ENCODE results near the gene CHSY1. TPM values are rescaled to one million over a fixed set of nuclear protein-coding genes. Genes with fewer than 3 reads are reported as not detected.

CHSY1 gene
- total and polyA plus RNA-seq, 2 of the 4 experiments (the other 2 are of a cell fraction): 40.9 to 53.2 TPM

DNA sequence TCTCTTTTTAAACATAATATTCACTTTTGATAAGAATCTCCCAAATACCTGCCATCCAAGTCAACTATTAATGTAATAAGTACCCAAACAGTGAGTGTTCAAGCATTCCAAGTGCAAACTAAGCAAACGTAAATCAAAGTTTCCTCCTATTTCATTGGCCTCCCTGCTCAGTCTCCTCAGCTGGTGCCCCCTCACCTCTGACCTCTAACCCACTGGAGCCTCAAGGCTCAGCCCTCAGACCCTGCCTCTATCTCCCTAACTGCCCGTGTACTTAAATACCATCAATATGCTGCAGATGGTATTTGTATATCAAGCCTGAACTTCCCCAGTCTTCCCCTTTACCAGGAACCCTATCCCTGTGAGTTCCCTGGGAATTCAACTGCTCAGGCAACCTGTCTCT lies 31.8 kb downstream of the CHSY1 start:
- Histone ChIP-seq H3K23ac (ENCODE audit: low read depth, low read length) (no peak overlapping the region), H3K18ac (ENCODE audit: low read depth, low read length) (no peak overlapping the region), H2AK5ac (ENCODE audit: low read depth, low read length) (no peak overlapping the region), H2BK5ac (ENCODE audit: low read depth, low read length, poor library complexity, severe bottlenecking) (no peak overlapping the region), H4K8ac (ENCODE audit: low read depth in 2 of 2, low read length in 2 of 2) (no peak overlapping the region), H3K79me1 (ENCODE audit: low read depth in 1 of 2, low read length in 2 of 2) (peaks cover 7 to 72% of the 10 kb centered on the region in 2 experiments; a peak in 3 of 4 replicates), H2AFZ (replicated peaks; ENCODE audit: low read length, poor library complexity) (no peak overlapping the region), H3K4ac (ENCODE audit: low read depth, low read length) (no peak overlapping the region), H3K27me3 (ENCODE audit: control insufficient read depth, insufficient read depth, low read length) (no peaks in the 10 kb centered on the region), H3K14ac (replicated peaks; ENCODE audit: low read depth, low read length) (0 out of 2 replicates have a peak overlapping the region, but pooled peaks have one; percentile 45), H3K36me3 (ENCODE audit: control insufficient read depth, insufficient read depth, low read length) (peaks cover 11% of the 10 kb centered on the region), H2BK15ac (ENCODE audit: low read depth, low read length) (no peak overlapping the region), H3K9me3 (ENCODE audit: control insufficient read depth, insufficient read depth, low read length) (no peaks in the 10 kb centered on the region), H4K5ac (ENCODE audit: low read depth, low read length) (no peak overlapping the region), H3K4me2 (ENCODE audit: low read depth, low read length) (no peak overlapping the region), H4K20me1 (ENCODE audit: insufficient read depth, low read length) (peaks cover 95% of the 10 kb centered on the region), H3K56ac (ENCODE audit: extremely low read depth, insufficient read depth, low read length) (no peak overlapping the region), H3K4me1 (ENCODE audit: control insufficient read depth, insufficient read depth, low read length) (peaks cover 28% of the 10 kb centered on the region), H3K4me3 (ENCODE audit: insufficient read depth, low read depth, low read length) (no peak overlapping the region), H2BK20ac (ENCODE audit: low read depth, low read length) (no peak overlapping the region), H4K91ac (ENCODE audit: insufficient read depth, low read depth, low read length) (no peak overlapping the region), H3K9me1 (ENCODE audit: insufficient read depth, low read length) (peaks cover 43% of the 10 kb centered on the region), H3K9ac (ENCODE audit: low read depth, low read length) (no peak overlapping the region), H2AK9ac (replicated peaks; ENCODE audit: low read depth, low read length, poor library complexity) (no peak overlapping the region), H3K27ac (ENCODE audit: insufficient read depth, low read length) (no peak overlapping the region), H2BK120ac (ENCODE audit: low read depth, low read length) (no peak overlapping the region)
- TF ChIP-seq NFE2L2 (IDR thresholded peaks at IDR 0.05; ENCODE audit: low read depth, low read length): no peak
- no peak for TF ChIP-seq CTCF (conservative IDR thresholded peaks at IDR 0.05; ENCODE audit: low read depth, low read length)
- TF ChIP-seq RCOR1 (IDR thresholded peaks at IDR 0.05; ENCODE audit: insufficient replicate concordance, low read length): no peak
- TF ChIP-seq RAD21 (IDR thresholded peaks at IDR 0.05; ENCODE audit: low read length): no peak
- POLR2A ChIA-PET (ENCODE audit: unreplicated experiment): no interaction called here
- CTCF ChIA-PET: no interaction called here
- 70% methylated on average over 2 of the region's 2 CpGs; no CpG with 5 or more reads in 1 of the 2 experiments for WGBS, 2 experiments (ENCODE audit: extremely low coverage in 2 of 2, insufficient read length in 1 of 2)
- ATAC-seq (ENCODE audit: low read depth) (no peak), DNase-seq (no peak)
- in situ Hi-C loops (cut with MboI; ENCODE audit: low sequenced_read_pairs): no loop called here
- dilution Hi-C loops (cut with HindIII; ENCODE audit: low sequenced_read_pairs, unreplicated experiment): no loop called here
- intact Hi-C loops (cut with micrococcal nuclease): no loop called here
- BruUV-seq (replicated peaks): no TSS peak
